Neural cell (in vitro differentiated cells): ENCODE results near the gene SPATA6L. TPM values are rescaled to one million over a fixed set of nuclear protein-coding genes. Genes with fewer than 3 reads are reported as not detected.

Source experiments
- H2AFZ ChIP-seq: fragments of 200-600, 300-800 bp; sonication (generic), shearing (Covaris generic); 2 replicates; pipeline ENCODE4 v1.6.0; 2014; ENCODE audit warnings: low read depth, mild to moderate bottlenecking, antibody characterized with exemption, low read length, moderate library complexity
- H3F3A ChIP-seq: fragments of 200-600 bp; shearing (Covaris generic); 2 replicates; pipeline ENCODE4 v1.6.1; 2016; ENCODE audit warnings: mild to moderate bottlenecking, moderate library complexity, mixed read lengths, antibody characterized with exemption, low read length; ENCODE audit not compliant: insufficient read depth, poor library complexity, severe bottlenecking
- H3K27ac ChIP-seq: fragments of 200-600, 300-800 bp; sonication (generic), shearing (Covaris generic); 2 replicates; pipeline ENCODE4 v1.5.1; 2014; ENCODE audit warnings: mild to moderate bottlenecking, low read length, moderate library complexity
- H3K27me3 ChIP-seq: fragments of 300-800, 200-600 bp; sonication (generic), shearing (Covaris generic); 2 replicates; pipeline ENCODE4 v1.6.0; 2014; ENCODE audit warnings: mild to moderate bottlenecking, low read depth, low read length, moderate library complexity; ENCODE audit not compliant: insufficient read depth
- H3K36me3 ChIP-seq: fragments of 300-800, 200-600 bp; sonication (generic), shearing (Covaris generic); 2 replicates; pipeline ENCODE4 v1.5.1; 2014; ENCODE audit warnings: mild to moderate bottlenecking, antibody characterized with exemption, low read length, moderate library complexity; ENCODE audit not compliant: insufficient read depth
- H3K4me2 ChIP-seq: fragments of 300-800, 200-600 bp; sonication (generic), shearing (Covaris generic); 2 replicates; pipeline ENCODE4 v1.6.0; 2014; ENCODE audit warnings: mild to moderate bottlenecking, low read length
- H3K4me3 ChIP-seq: fragments of 300-800, 200-600 bp; sonication (generic), shearing (Covaris generic); 2 replicates; pipeline ENCODE4 v1.5.1; 2014; ENCODE audit warnings: mild to moderate bottlenecking, low read length, moderate library complexity
- H3K79me2 ChIP-seq: fragments of 200-600 bp; shearing (Covaris generic); replicated peaks from 2 replicates; pipeline ENCODE4 v1.6.0; 2014; ENCODE audit warnings: mild to moderate bottlenecking, low read length, moderate library complexity; ENCODE audit not compliant: insufficient read depth
- H3K9ac ChIP-seq: fragments of 300-800, 200-600 bp; sonication (generic), shearing (Covaris generic); 2 replicates; pipeline ENCODE4 v1.6.1; 2016; ENCODE audit warnings: mild to moderate bottlenecking, low read length, mixed read lengths
- H3K9me2 ChIP-seq: fragments of 200-600 bp; shearing (Covaris generic); 2 replicates; pipeline ENCODE4 v1.6.1; 2016; ENCODE audit warnings: mild to moderate bottlenecking, low read length, mixed read lengths; ENCODE audit not compliant: insufficient read depth
- H3K9me3 ChIP-seq: fragments of 200-600, 300-800 bp; sonication (generic), shearing (Covaris generic); 2 replicates; pipeline ENCODE4 v1.6.1; 2016; ENCODE audit warnings: mild to moderate bottlenecking, mixed run types, low read length, moderate library complexity, mixed read lengths
- H4K20me1 ChIP-seq: fragments of 200-600 bp; shearing (Covaris generic); 2 replicates; pipeline ENCODE4 v1.6.1; 2016; ENCODE audit warnings: mild to moderate bottlenecking, mixed run types; ENCODE audit not compliant: insufficient read depth
- EP300 ChIP-seq: fragments of 450-650 bp; conservative IDR thresholded peaks from 2 replicates; pipeline ENCODE4 v1.6.1; 2014; ENCODE audit warnings: antibody characterized with exemption, mild to moderate bottlenecking, moderate library complexity; ENCODE audit not compliant: poor library complexity, severe bottlenecking
- EZH2 ChIP-seq: fragments of 200-600, 300-800 bp; shearing (Covaris generic), sonication (generic); IDR thresholded peaks from 2 replicates; pipeline ENCODE4 v1.6.1; 2014; ENCODE audit warnings: antibody characterized with exemption, low read length, borderline replicate concordance, mild to moderate bottlenecking; ENCODE audit not compliant: insufficient read depth, poor library complexity, severe bottlenecking
- MXI1 ChIP-seq: fragments of 450-650 bp; conservative IDR thresholded peaks from 2 replicates; pipeline ENCODE4 v1.6.1; 2014; ENCODE audit warnings: antibody characterized with exemption, mild to moderate bottlenecking; ENCODE audit not compliant: poor library complexity, severe bottlenecking
- POLR2AphosphoS5 ChIP-seq: IDR thresholded peaks from 2 replicates; pipeline ENCODE4 v1.6.1; 2012
- RAD21 ChIP-seq: fragments of 450-650 bp; conservative IDR thresholded peaks from 2 replicates; pipeline ENCODE4 v1.6.1; 2014; ENCODE audit warnings: antibody characterized with exemption, mild to moderate bottlenecking, moderate library complexity
- SMC3 ChIP-seq: fragments of 450-650 bp; conservative IDR thresholded peaks from 2 replicates; pipeline ENCODE4 v1.6.1; 2014; ENCODE audit warnings: antibody characterized with exemption, mild to moderate bottlenecking, moderate library complexity; ENCODE audit not compliant: poor library complexity
- TAF1 ChIP-seq: IDR thresholded peaks from 2 replicates; pipeline ENCODE4 v1.6.1; 2012; ENCODE audit warnings: low read depth
- polyA plus RNA-seq: library from polyadenylated mRNA; depleted of rRNA; stranded (reverse); fragments of >200 nt; gene quantifications from 2 replicates; pipeline ENCODE4 v1.2.3, GENCODE V29; 2014
- TF ChIP-seq, protein P1 (sequence below): IDR thresholded peaks from 2 replicates; pipeline ENCODE4 v1.6.1; 2012; ENCODE audit warnings: borderline replicate concordance
- TF ChIP-seq, protein P2 (sequence below): fragments of 450-650 bp; IDR thresholded peaks from 2 replicates; pipeline ENCODE4 v1.5.1; 2014; ENCODE audit warnings: antibody characterized with exemption, mild to moderate bottlenecking, moderate library complexity; ENCODE audit not compliant: poor library complexity, severe bottlenecking

Gene SPATA6L
- polyA plus RNA-seq, 1 donor from 2014 or later = 0.89 TPM

DNA sequence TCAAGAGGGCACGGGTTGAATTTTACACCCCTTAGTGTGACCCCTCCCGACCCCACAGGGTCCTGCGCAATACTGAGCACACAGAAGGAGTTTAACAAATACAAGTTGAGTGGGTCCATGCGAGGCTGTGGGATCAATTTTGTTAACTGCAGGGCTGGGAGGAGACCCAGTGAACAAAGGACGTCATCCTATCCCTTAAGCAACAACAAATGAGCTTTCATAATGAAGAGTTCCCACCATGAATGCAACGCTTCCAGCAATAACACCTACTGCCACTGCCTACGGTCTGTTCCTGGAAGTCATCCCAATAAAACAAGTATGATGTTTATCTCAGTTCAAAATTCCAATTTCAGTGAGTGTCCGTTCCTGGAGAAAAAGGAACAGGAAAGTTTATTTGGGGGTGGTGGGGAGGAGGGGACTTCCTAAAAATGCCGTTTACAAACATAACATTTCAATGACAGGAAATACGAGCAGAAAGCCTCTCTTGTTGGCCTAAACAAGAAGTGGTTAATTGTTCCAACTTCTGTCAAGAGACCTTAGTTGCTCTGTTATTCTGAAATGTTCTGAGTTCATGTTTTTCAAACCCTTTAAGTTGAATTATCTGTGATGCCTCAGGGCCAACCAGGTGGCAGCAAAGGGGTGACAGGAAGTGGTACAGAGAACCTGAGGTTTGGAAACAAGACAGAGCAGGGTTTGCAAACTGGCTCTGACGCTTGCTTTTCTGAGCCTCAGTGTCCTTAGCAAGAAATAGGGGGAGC, 69.9 kb downstream of the SPATA6L start:
- Histone ChIP-seq H3K79me2 (no peaks in the 10 kb centered on the region), H3K4me3 (no peak overlapping the region), H2AFZ (no peak overlapping the region), H3K27ac (no peak overlapping the region), H3K9me2 (no peaks in the 10 kb centered on the region), H3K27me3 (no peaks in the 10 kb centered on the region), H3K36me3 (no peaks in the 10 kb centered on the region), H3K9me3 (no peaks in the 10 kb centered on the region), H3K9ac (no peak overlapping the region), H3K4me2 (no peak overlapping the region), H4K20me1 (no peaks in the 10 kb centered on the region), H3F3A (no peaks in the 10 kb centered on the region)
- TF ChIP-seq TAF1 = no peak

DNA sequence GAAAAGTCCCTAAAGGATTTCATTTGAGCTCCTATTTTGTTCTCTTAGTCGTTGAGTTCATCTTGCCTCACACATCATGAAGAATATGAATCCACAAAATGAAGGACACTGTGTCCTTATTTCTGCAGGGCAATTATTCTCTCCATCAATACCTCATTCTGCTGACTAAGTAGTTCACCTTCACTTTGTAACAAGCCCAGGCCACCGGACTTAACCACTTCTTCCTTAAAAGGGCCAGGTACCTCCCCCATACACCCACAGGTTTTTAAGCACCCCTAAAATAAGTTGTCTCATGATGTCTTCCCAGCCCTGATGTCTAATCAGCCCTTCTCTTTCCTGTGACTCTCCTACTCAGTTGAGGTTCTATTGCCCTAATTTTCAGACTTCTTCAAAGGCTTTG, 71.3 kb downstream of the SPATA6L start:
- Histone ChIP-seq H3K9ac (no peak overlapping the region), H2AFZ (no peak overlapping the region), H3K4me2 (no peak overlapping the region), H3K27me3 (no peaks in the 10 kb centered on the region), H3K4me3 (no peak overlapping the region), H3K36me3 (no peaks in the 10 kb centered on the region), H4K20me1 (no peaks in the 10 kb centered on the region), H3K79me2 (no peaks in the 10 kb centered on the region), H3F3A (no peaks in the 10 kb centered on the region), H3K9me3 (no peaks in the 10 kb centered on the region), H3K27ac (no peak overlapping the region), H3K9me2 (no peaks in the 10 kb centered on the region)
- TF ChIP-seq, protein P1, sequence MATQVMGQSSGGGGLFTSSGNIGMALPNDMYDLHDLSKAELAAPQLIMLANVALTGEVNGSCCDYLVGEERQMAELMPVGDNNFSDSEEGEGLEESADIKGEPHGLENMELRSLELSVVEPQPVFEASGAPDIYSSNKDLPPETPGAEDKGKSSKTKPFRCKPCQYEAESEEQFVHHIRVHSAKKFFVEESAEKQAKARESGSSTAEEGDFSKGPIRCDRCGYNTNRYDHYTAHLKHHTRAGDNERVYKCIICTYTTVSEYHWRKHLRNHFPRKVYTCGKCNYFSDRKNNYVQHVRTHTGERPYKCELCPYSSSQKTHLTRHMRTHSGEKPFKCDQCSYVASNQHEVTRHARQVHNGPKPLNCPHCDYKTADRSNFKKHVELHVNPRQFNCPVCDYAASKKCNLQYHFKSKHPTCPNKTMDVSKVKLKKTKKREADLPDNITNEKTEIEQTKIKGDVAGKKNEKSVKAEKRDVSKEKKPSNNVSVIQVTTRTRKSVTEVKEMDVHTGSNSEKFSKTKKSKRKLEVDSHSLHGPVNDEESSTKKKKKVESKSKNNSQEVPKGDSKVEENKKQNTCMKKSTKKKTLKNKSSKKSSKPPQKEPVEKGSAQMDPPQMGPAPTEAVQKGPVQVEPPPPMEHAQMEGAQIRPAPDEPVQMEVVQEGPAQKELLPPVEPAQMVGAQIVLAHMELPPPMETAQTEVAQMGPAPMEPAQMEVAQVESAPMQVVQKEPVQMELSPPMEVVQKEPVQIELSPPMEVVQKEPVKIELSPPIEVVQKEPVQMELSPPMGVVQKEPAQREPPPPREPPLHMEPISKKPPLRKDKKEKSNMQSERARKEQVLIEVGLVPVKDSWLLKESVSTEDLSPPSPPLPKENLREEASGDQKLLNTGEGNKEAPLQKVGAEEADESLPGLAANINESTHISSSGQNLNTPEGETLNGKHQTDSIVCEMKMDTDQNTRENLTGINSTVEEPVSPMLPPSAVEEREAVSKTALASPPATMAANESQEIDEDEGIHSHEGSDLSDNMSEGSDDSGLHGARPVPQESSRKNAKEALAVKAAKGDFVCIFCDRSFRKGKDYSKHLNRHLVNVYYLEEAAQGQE = no peak
- TF ChIP-seq SMC3 (no peak), POLR2AphosphoS5 (no peak), MXI1 (no peak), EZH2 (no peak), EP300 (no peak), RAD21 (no peak), TAF1 (no peak)
- TF ChIP-seq, protein P2, sequence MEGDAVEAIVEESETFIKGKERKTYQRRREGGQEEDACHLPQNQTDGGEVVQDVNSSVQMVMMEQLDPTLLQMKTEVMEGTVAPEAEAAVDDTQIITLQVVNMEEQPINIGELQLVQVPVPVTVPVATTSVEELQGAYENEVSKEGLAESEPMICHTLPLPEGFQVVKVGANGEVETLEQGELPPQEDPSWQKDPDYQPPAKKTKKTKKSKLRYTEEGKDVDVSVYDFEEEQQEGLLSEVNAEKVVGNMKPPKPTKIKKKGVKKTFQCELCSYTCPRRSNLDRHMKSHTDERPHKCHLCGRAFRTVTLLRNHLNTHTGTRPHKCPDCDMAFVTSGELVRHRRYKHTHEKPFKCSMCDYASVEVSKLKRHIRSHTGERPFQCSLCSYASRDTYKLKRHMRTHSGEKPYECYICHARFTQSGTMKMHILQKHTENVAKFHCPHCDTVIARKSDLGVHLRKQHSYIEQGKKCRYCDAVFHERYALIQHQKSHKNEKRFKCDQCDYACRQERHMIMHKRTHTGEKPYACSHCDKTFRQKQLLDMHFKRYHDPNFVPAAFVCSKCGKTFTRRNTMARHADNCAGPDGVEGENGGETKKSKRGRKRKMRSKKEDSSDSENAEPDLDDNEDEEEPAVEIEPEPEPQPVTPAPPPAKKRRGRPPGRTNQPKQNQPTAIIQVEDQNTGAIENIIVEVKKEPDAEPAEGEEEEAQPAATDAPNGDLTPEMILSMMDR = no peak
